NK-92 treated with Interleukin-12 subunit alpha and Interleukin-12 subunit beta, amount 100 ng/mL, for 24 hours (cell line): ENCODE results near the gene NFATC3.
"Not testable (repeated sequence)": the region's sequence is repeated elsewhere in the genome, so short reads cannot be mapped to it uniquely, and the experiment has no call there.

Source experiments
- DNase-seq: peaks from one replicate; lab custom pipeline; 2025; lab: John Stamatoyannopoulos, UW

NFATC3 gene

GRCh38 chr16:68116256-68116867, 31.2 kb downstream of the NFATC3 start:
- no peak for DNase-seq

GRCh38 chr16:68117884-68118283, 32.7 kb downstream of the NFATC3 start:
- no peak for DNase-seq

- not testable (repeated sequence) for DNase-seq
Observed at GRCh38 chr16:68118954-68119353, 33.8 kb downstream of the NFATC3 start.

- DNase-seq: not testable (repeated sequence)
Observed at GRCh38 chr16:68120496-68120895, 35.3 kb downstream of the NFATC3 start.

- DNase-seq: no peak
Observed at GRCh38 chr16:68126395-68126794, 41.2 kb downstream of the NFATC3 start.

- no peak for DNase-seq
Observed at GRCh38 chr16:68128577-68129305, 43.6 kb downstream of the NFATC3 start.

GRCh38 chr16:68130520-68130919, 45.4 kb downstream of the NFATC3 start:
- DNase-seq: no peak

- no peak for DNase-seq
Observed at GRCh38 chr16:68131813-68132706, 46.9 kb downstream of the NFATC3 start.

GRCh38 chr16:68133000-68133399, 47.8 kb downstream of the NFATC3 start:
- DNase-seq: not testable (repeated sequence)

GRCh38 chr16:68134644-68135043, 49.5 kb downstream of the NFATC3 start:
- no peak for DNase-seq

GRCh38 chr16:68136515-68136914, 51.3 kb downstream of the NFATC3 start:
- no peak for DNase-seq

GRCh38 chr16:68144008-68144407, 58.8 kb downstream of the NFATC3 start:
- no peak for DNase-seq

- DNase-seq: no peak
Observed at GRCh38 chr16:68146585-68146984, 61.4 kb downstream of the NFATC3 start.

- no peak for DNase-seq
Observed at GRCh38 chr16:68147444-68147843, 62.3 kb downstream of the NFATC3 start.

GRCh38 chr16:68149596-68149995, 64.4 kb downstream of the NFATC3 start:
- DNase-seq: no peak

GRCh38 chr16:68155425-68155824, 70.3 kb downstream of the NFATC3 start:
- no peak for DNase-seq

- DNase-seq: no peak
Observed at GRCh38 chr16:68162413-68162812, 77.2 kb downstream of the NFATC3 start.

GRCh38 chr16:68163275-68163674, 78.1 kb downstream of the NFATC3 start:
- DNase-seq: not testable (repeated sequence)

GRCh38 chr16:68166264-68166663, 81.1 kb downstream of the NFATC3 start:
- DNase-seq: no peak

- DNase-seq: no peak
Observed at GRCh38 chr16:68179196-68179795, 94.1 kb downstream of the NFATC3 start.

- DNase-seq: no peak
Observed at GRCh38 chr16:68179855-68180254, 94.7 kb downstream of the NFATC3 start.

GRCh38 chr16:68183046-68183445, 97.9 kb downstream of the NFATC3 start:
- no peak for DNase-seq
